ENCODE results near the gene RACGAP1.

RACGAP1 gene

GRCh38 chr12:49969651-49970429 lies 55.5 kb downstream of the RACGAP1 start:
- no peak for TF ChIP-seq CTCF (IDR thresholded peaks at IDR 0.05; ENCODE audit: poor library complexity, severe bottlenecking)
- no peak for ATAC-seq (ENCODE audit: low read depth)
- no peak for DNase-seq (ENCODE audit: low spot score)
- Histone ChIP-seq H3K4me1 (ENCODE audit: insufficient read depth, poor library complexity, severe bottlenecking) (no peaks in the 10 kb centered on the region), H3K36me3 (ENCODE audit: low read depth) (no peaks in the 10 kb centered on the region), H3K27me3 (ENCODE audit: insufficient read depth, poor library complexity, severe bottlenecking) (no peaks in the 10 kb centered on the region), H3K27ac (ENCODE audit: poor library complexity, severe bottlenecking) (no peak overlapping the region), H3K4me3 (ENCODE audit: severe bottlenecking) (no peak overlapping the region), H3K9me3 (ENCODE audit: severe bottlenecking) (no peaks in the 10 kb centered on the region)

GRCh38 chr12:49969027-49969426 lies 56.3 kb downstream of the RACGAP1 start:
- H3K4me1 ChIP-seq (ENCODE audit: insufficient read depth, poor library complexity, severe bottlenecking) = no peaks in the 10 kb centered on the region
- H3K4me3 ChIP-seq (ENCODE audit: severe bottlenecking) = no peak overlapping the region
- no peaks in the 10 kb centered on the region for H3K9me3 ChIP-seq (ENCODE audit: severe bottlenecking)
- TF ChIP-seq CTCF (IDR thresholded peaks at IDR 0.05; ENCODE audit: poor library complexity, severe bottlenecking) = no peak
- no peaks in the 10 kb centered on the region for H3K36me3 ChIP-seq (ENCODE audit: low read depth)
- H3K27me3 ChIP-seq (ENCODE audit: insufficient read depth, poor library complexity, severe bottlenecking) = no peaks in the 10 kb centered on the region
- no peak overlapping the region for H3K27ac ChIP-seq (ENCODE audit: poor library complexity, severe bottlenecking)
- no peak for ATAC-seq (ENCODE audit: low read depth)
- DNase-seq (ENCODE audit: low spot score) = no peak

GRCh38 chr12:49968471-49968870 lies 56.8 kb downstream of the RACGAP1 start:
- Histone ChIP-seq H3K27me3 (ENCODE audit: insufficient read depth, poor library complexity, severe bottlenecking) (no peaks in the 10 kb centered on the region), H3K9me3 (ENCODE audit: severe bottlenecking) (no peaks in the 10 kb centered on the region)

GRCh38 chr12:49967777-49968250 lies 57.5 kb downstream of the RACGAP1 start:
- no peaks in the 10 kb centered on the region for H3K27me3 ChIP-seq (ENCODE audit: insufficient read depth, poor library complexity, severe bottlenecking)
- ATAC-seq (ENCODE audit: low read depth) (no peak), DNase-seq (ENCODE audit: low spot score) (no peak)
- H3K36me3 ChIP-seq (ENCODE audit: low read depth) = no peaks in the 10 kb centered on the region
- H3K4me1 ChIP-seq (ENCODE audit: insufficient read depth, poor library complexity, severe bottlenecking) = peaks cover 7% of the 10 kb centered on the region
- H3K9me3 ChIP-seq (ENCODE audit: severe bottlenecking) = no peaks in the 10 kb centered on the region
- H3K4me3 ChIP-seq (ENCODE audit: severe bottlenecking) = no peak overlapping the region
- no peak overlapping the region for H3K27ac ChIP-seq (ENCODE audit: poor library complexity, severe bottlenecking)
- TF ChIP-seq CTCF (IDR thresholded peaks at IDR 0.05; ENCODE audit: poor library complexity, severe bottlenecking) = no peak

More at GRCh38 chr12:49968471-49968870, 56.8 kb downstream of the RACGAP1 start:
- peaks cover under 1% of the 10 kb centered on the region for H3K4me1 ChIP-seq (ENCODE audit: insufficient read depth, poor library complexity, severe bottlenecking)
- DNase-seq (ENCODE audit: low spot score) = no peak
- no peak for ATAC-seq (ENCODE audit: low read depth)
- no peaks in the 10 kb centered on the region for H3K36me3 ChIP-seq (ENCODE audit: low read depth)
- no peak overlapping the region for H3K27ac ChIP-seq (ENCODE audit: poor library complexity, severe bottlenecking)
- H3K4me3 ChIP-seq (ENCODE audit: severe bottlenecking) = no peak overlapping the region
- TF ChIP-seq CTCF (IDR thresholded peaks at IDR 0.05; ENCODE audit: poor library complexity, severe bottlenecking) = no peak
